Gastroesophageal sphincter (tissue), 3 donors: ENCODE measurements around the gene KRTAP20-1.

ENCODE experiments used
- POLR2A ChIP-seq, 2 donors: fragments of 450-650 bp; IDR thresholded peaks; one replicate each; pipeline ENCODE4 v1.6.1; 2017; ENCODE audit warnings: antibody characterized with exemption in 2 of 2, mild to moderate bottlenecking in 2 of 2, moderate library complexity in 1 of 2
- POLR2AphosphoS5 ChIP-seq: sonication (generic); formaldehyde crosslinking; IDR thresholded peaks from one replicate; pipeline ENCODE4 v1.6.1; 2017; ENCODE audit warnings: antibody characterized with exemption
- TF ChIP-seq, protein P1 (sequence below), 4 experiments: fragments of 200-600 bp in 2 of 4; fragments of 450-650 bp in 2 of 4; sonication (generic) in 1 of 4; IDR thresholded peaks; one replicate each; pipeline ENCODE4 v1.5.1; 2017 to 2019; ENCODE audit warnings: antibody characterized with exemption in 4 of 4, mild to moderate bottlenecking in 2 of 4, moderate library complexity in 2 of 4

DNA sequence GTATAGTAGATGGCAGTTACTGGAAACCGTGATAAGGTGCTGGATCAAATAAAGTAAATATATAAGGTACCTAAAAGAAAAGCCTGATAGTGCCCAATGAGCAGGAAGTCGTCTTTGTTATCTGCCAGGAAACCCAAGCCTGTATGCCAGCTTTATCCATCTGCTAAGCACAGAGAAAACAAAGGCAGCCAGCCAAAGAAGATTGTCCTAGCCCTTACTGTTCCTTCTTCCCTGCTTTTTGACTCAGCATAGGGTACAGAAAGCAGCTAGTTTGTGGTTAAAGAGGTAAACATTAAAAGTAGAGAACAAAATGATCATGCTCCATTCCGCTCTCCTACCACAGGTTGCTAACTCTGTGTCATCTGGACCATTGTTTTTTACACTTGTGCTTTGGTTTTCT, 36.1 kb upstream of the KRTAP20-1 start:
- TF ChIP-seq POLR2A (IDR thresholded peaks at IDR 0.05) (no peak), POLR2AphosphoS5 (no peak)
- TF ChIP-seq, protein P1, sequence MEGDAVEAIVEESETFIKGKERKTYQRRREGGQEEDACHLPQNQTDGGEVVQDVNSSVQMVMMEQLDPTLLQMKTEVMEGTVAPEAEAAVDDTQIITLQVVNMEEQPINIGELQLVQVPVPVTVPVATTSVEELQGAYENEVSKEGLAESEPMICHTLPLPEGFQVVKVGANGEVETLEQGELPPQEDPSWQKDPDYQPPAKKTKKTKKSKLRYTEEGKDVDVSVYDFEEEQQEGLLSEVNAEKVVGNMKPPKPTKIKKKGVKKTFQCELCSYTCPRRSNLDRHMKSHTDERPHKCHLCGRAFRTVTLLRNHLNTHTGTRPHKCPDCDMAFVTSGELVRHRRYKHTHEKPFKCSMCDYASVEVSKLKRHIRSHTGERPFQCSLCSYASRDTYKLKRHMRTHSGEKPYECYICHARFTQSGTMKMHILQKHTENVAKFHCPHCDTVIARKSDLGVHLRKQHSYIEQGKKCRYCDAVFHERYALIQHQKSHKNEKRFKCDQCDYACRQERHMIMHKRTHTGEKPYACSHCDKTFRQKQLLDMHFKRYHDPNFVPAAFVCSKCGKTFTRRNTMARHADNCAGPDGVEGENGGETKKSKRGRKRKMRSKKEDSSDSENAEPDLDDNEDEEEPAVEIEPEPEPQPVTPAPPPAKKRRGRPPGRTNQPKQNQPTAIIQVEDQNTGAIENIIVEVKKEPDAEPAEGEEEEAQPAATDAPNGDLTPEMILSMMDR (IDR thresholded peaks at IDR 0.05) = no peak
